NCI-H2171 (cell line): ENCODE results near the gene ANHX.

ENCODE experiments used
- DNase-seq: peaks from one replicate; lab custom pipeline; 2025; lab: John Stamatoyannopoulos, UW

The ANHX gene

GRCh38 chr12:133203344-133204263, 32.1 kb downstream of the ANHX start:
- DNase-seq = no peak

- no peak for DNase-seq
Observed at GRCh38 chr12:133202493-133203343, 33.0 kb downstream of the ANHX start.

- no peak for DNase-seq
Observed at GRCh38 chr12:133201888-133202287, 33.8 kb downstream of the ANHX start.

- DNase-seq = no peak
Observed at GRCh38 chr12:133192847-133193246, 42.8 kb downstream of the ANHX start.

GRCh38 chr12:133190176-133190575, 45.5 kb downstream of the ANHX start:
- no peak for DNase-seq

- DNase-seq = peak; percentile 89
Observed at GRCh38 chr12:133181238-133181959, 54.3 kb downstream of the ANHX start, which contains the start of gene ZNF268. Gene ZNF268, plus strand, starts transcription at chr12:133181495. Its CDS starts 503 bp downstream, at chr12:133181998.

GRCh38 chr12:133180669-133181068, 55.0 kb downstream of the ANHX start:
- DNase-seq = no peak

- no peak for DNase-seq
Observed at GRCh38 chr12:133174901-133175300, 60.8 kb downstream of the ANHX start.

- no peak for DNase-seq
Observed at GRCh38 chr12:133172491-133172890, 63.2 kb downstream of the ANHX start.
